CD4-positive, alpha-beta T cell treated with Interferon alpha-2 for 1 hour (primary cell): ENCODE results near the gene DIP2B.
A peak's percentile ranks its signal among the peaks of the same experiment; 100 is the strongest.
"Not testable (repeated sequence)": the region's sequence is repeated elsewhere in the genome, so short reads cannot be mapped to it uniquely, and the experiment has no call there.

Experiments
- DNase-seq, 2 donors: peaks; one replicate each; pipeline ENCODE4 v3.0.0-alpha.2; 2020 to 2022

Gene DIP2B

DNA sequence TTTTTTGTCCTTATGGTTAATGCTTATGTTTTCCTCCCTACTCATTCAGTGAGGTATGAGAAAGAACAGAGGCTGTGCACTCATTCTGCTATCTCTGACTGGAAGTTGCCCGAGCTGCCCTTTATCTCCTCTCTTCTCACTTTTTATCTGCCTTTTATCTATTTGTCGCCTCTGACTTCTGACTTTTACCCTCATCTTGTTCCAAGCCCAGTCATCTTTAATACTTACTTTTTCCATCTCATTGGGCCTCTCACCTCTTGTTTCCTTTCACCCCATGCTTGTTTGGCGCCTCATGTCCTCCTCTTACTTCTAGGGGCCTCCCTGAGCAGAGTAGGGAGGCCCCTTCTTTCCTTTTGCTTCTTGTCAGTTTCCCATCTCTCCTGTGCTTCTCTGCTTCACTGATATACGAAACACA lies 50.7 kb downstream of the DIP2B start:
- DNase-seq = no peak

GRCh38 chr12:50556273-50556672 lies 51.5 kb downstream of the DIP2B start:
- DNase-seq = no peak

DNA sequence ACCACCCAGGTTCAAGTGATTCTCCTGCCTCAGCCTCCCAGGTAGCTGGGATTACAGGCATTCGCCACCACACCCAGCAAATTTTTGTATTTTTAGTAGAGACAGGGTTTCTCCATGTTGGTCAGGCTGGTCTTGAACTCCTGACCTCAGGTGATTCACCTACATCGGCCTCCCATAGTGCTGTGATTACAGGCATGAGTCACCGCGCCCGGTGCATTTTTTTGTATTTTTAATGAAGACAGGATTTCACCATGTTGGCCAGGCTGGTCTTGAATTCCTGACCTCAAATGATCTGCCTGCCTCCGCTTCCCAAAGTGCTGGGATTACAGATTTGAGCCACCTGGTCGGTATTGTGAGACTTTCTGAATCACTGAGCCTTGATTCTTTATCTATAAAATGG lies 52.0 kb downstream of the DIP2B start:
- not testable (repeated sequence) for DNase-seq

DNA sequence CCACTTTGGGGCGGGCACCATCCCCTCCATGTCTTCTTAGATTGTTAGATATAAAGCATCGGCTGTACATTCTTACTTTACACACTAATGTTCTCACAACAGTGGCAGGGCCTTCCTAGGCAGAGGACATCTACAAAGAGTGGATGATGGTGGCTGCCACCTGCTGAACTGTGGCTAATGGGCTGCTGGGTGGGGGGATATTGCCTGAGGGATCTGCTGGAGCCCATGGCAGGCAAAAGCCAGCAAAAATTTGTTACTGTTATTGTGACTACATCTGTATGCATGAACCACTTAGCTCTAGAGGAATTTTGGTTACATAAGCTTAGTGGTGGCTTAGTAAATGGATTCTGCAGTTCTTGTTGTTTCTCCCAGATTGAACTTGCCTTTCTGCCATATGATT lies 52.6 kb downstream of the DIP2B start:
- DNase-seq = no peak

- no peak for DNase-seq
Measured at GRCh38 chr12:50558970-50559369, 54.2 kb downstream of the DIP2B start.

GRCh38 chr12:50562520-50563433 lies 58.0 kb downstream of the DIP2B start:
- no peak for DNase-seq

- no peak for DNase-seq
Measured at GRCh38 chr12:50563434-50563787, 58.6 kb downstream of the DIP2B start.

DNA sequence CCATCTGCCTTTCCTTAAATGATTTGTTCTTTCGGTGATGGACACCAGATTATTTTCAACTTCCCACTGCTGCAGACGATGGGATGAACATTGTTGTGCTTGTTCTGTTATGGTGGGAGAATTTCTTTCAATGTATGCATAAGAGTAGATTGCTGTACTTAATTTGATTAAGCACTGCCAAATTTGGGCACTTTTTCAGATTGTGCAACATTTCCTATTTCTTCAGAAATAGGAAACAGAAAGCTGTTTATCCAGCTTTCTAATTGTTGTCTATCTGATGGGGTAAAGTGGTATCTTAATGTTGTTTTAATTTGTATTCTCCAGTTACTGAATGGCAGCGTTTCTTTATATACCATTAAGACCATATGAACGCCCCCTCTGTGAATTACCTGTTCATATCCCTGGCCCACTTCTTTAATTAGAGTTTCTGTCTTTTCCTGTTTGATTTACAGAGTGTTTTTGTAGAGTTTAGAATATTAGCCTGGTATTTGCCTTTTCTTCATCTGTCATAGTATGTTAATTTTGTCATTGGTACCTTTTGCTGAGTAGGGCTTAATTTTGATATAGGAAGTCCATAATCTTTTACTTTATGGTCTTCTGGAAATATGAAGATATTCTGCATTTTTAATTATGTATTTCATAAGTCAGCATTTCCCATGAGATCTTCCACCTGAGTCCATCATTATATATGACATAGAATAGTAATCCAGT lies 59.6 kb downstream of the DIP2B start:
- DNase-seq = no peak

- no peak for DNase-seq
Measured at GRCh38 chr12:50564948-50565297, 60.1 kb downstream of the DIP2B start.

DNA sequence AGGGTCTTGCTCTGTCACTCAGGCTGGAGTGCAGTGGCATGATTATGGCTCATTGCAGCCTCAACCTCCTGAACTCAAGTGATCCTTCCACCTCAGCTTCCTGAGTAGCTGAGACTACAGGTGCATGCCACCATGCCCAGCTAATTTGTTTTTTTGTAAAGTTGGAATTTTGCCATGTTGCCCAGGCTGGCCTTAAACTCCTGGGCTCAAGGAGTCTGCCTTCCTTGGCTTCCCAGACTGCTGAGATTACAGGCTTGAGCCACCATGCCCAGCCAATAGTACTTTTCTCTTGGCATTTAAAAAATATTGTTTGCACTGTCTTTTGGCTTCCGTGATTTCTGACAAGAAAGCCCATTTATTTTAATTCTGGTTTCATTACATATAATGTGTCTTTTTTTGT lies 61.3 kb downstream of the DIP2B start:
- no peak for DNase-seq

DNA sequence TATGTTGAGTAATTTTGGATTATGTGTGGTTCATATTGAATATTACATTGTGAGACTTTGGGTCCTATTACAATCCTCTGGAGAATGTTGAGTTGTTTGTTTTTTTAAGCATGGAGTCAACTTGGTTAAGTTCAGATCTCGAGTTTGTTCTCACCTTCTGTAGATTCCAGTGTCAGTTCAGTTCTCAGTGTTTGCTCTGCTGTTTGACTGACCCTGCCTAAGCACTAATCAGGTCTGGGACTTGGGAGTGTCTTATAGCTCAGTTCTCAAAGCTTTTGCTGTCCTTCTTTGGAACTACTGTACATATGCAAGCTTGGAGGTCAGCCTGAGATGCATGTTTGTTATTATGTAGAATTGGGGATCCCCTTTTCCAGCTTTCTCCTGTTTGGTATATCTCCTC lies 63.1 kb downstream of the DIP2B start:
- no peak for DNase-seq

DNA sequence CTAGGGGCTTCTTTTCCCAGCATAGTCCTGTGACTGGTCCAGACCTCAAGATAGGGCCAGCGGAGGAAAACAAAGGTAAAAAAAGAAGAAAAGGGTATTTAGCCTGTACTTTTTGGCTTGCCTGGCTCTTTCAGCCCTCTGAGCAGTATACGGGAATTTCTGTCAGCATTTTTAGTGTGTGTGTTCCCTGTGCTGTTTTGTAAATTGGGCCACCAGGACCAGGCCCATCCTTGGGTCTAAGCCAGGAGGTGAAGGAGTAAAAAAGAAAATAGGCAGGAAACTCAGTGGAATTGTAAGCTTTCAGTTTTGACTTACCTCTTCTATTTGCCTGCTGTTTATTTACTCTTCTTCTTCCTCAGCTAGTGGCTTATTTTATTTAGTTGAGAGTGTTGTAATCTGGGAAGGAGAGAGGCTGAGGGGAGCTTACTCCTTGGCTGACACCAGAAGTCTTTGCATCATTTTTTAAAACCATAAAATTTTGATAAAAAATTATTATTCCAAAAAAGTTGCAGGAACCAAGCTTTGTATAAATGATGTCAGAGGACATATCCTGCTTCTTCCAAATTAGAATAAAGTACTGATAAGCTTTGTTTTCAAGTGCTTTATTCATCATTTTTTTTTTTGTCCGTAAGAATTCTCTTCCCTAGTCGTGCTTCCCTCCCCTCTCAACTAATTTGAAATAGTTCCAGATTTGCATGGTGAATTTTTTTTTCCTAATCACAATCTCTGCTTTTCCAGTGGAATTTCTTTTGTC lies 63.7 kb downstream of the DIP2B start:
- no peak for DNase-seq

GRCh38 chr12:50569321-50569720 lies 64.5 kb downstream of the DIP2B start:
- DNase-seq = no peak

- DNase-seq = no peak
Measured at GRCh38 chr12:50569876-50570275, 65.1 kb downstream of the DIP2B start.

- DNase-seq = no peak
Measured at GRCh38 chr12:50571786-50572185, 67.0 kb downstream of the DIP2B start.

GRCh38 chr12:50572287-50572686 lies 67.5 kb downstream of the DIP2B start:
- peak; percentile 0 to 14 for DNase-seq

DNA sequence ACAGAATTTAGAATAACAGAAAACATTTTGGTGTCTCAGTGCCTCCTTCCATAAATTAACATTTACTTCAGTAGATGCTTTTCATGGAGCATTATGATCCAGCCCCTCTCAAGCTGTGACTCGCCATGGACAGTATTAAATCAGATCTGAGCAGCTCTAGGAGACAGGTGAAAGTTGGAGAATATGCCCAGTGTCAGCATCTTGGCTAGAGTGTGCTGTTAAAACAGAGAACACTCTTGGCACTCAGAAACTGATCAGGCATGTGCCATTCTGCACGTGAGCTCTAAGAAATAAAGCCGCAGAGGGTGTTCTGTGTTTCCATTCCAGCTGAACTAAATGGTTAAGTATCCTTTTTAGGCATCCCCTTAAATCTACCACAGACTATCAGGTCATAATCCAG lies 68.0 kb downstream of the DIP2B start:
- DNase-seq = no peak

DNA sequence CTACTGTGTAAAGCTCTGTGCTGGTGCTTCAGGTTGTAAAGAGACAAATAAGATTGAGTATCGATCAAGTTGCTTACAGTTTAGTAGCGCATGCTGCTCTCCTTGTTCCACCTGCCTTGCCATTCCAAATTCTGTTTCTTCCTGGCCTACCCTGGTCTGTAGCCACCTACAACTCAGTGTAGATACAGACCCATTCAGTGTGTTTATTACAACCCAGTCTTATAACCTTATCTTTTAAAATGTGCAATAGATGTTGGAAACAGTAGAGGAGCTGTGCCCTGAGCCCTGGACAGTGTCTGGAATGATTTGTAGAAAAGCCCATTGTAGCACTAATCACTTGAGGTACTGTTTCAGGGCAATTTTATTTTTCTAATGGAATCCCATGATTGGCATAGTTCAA lies 68.5 kb downstream of the DIP2B start:
- DNase-seq = no peak

- no peak for DNase-seq
Measured at GRCh38 chr12:50574601-50575348, 70.0 kb downstream of the DIP2B start.

- DNase-seq = no peak
Measured at GRCh38 chr12:50579757-50580267, 75.0 kb downstream of the DIP2B start.

DNA sequence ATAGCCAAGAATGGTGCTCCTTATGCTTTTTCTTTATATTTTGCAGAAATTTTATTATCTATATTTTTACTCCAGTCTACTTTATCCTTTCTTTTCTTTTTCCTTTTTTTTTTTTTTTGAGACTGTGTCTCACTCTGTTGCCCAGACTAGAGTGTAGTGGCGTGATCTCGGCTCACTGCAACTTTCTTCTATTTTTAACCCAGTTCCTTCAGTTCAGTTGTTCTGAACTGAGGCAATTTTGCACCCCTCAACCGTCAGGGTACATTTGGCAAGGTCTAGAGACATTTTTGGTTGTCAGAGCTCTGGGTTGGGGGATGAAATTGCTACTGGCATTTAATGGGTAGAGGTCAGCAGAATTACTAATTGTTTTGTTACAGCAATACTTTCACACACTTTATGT lies 75.7 kb downstream of the DIP2B start:
- DNase-seq = no peak
